ENCODE data around the gene C11orf65. TPM values are rescaled to one million over a fixed set of nuclear protein-coding genes. Genes with fewer than 3 reads are reported as not detected.

Gene C11orf65, protein sequence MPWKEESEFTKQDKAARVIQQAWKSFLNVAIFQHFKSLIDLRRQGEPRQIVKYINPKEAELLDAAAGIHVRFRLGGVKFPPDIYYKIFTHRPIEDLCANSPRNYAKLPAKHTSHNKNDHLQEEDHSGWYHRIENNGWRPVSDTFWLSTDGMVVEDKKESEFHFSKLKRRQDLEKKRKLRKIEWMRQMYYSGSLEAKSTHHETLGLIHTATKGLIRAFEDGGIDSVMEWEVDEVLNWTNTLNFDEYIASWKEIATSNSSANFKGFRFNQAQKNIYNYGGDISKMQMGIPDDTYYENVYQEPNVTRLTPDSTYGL
- total RNA-seq, result under 0.01 TPM in 2 replicates

DNA sequence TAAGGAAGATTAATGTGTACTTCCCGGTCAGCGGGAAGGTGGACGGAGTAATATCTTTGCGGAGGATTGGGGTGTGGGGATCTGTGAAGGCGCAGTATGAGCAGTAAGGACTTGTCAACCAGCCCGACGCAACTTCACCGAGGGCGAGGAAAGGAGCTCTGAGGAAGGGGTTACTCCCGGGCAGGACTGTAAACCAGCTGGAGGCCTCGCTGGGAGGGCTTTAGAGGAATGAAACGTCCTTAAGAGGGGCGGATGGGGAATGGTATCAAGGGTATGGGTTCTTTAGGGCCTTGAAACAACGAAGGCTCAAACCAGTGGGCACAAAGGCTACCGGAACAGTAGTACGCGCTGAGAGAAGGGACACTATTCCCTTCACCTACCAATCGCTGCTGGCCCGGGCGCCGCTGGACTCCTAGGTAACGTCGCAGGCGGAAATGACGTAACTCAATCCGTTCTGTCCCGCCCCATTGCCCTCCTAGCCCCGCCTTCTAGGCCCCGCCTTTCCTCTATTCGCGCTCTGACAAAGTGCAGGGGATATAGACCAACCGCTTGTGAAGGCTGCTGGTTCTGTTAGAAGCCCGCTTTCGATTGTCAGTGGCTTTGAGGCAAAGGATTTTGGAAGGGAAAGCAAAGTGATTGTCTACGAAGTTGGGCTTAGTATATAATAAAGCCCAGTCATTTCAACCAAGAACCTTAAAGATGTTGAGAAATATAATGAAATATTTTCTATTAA, at the start of gene C11orf65:
TSS of gene C11orf65 (minus strand) at position 439 of the 733 bp plus-strand sequence. CDS start 5,970 bp downstream, outside the sequence.
- DNase-seq (ENCODE audit: low read depth in 2 of 2), result peak; percentile 98 to 99

- DNase-seq (ENCODE audit: low read depth in 2 of 2), result no peak
Measured at GRCh38 chr11:108516125-108516524, 48.8 kb upstream of the C11orf65 start.

- DNase-seq (ENCODE audit: low read depth in 2 of 2), result no peak
Measured at GRCh38 chr11:108512708-108513107, 45.4 kb upstream of the C11orf65 start.

DNA sequence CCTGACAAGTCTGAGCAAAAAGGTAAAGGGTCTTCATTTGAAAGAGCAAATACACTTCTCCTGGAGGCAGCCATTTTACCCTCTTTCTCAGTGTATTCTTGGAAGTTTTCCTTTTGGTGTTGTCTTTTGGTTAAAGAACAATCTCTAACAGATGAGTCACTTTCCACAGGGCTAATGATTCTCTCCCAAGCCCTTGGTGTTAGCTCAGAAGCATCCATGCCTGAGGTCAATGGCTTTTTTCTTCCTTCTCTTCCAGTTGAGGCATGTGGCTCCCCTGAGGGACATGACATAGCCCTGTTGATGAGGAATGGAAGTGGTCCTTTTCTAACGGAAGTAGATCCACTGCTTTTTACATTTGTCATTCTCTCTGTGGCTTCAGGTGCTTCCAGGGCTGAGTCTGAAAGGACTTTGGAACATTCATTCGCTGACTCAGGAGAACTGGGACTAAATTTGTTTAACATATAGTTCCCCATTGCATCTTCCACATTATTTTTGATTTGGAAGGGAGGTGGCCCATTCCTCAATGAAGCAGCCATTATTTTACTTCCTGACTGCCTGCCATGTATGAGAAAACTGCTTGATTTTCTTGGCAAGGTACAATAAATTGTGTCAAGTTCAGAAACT, 44.6 kb upstream of the C11orf65 start:
- peak in 1 of 2 donors; percentile 4 for DNase-seq (ENCODE audit: low read depth in 2 of 2)

GRCh38 chr11:108508653-108509593, 41.6 kb upstream of the C11orf65 start:
- DNase-seq (ENCODE audit: low read depth in 2 of 2), result no peak

DNA sequence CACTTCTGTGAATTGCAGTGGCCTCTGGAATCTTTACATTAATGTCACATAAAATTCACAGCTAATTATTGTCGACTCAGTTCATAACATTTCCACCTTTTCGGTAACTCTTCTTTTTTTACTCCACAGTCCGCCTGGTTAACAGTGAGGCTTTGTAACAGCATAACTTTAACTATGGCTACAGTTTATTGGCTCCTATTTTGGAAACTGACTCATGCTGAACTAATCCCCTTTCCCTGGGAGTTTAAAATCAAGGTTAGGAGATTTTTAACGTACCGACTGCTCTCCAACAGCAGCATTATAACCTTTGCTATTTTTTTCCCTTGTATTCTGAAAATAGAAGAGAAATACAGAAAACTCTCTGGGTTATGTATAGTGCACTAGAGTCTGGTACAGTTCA, 34.1 kb upstream of the C11orf65 start:
- DNase-seq (ENCODE audit: low read depth in 2 of 2), result no peak

DNA sequence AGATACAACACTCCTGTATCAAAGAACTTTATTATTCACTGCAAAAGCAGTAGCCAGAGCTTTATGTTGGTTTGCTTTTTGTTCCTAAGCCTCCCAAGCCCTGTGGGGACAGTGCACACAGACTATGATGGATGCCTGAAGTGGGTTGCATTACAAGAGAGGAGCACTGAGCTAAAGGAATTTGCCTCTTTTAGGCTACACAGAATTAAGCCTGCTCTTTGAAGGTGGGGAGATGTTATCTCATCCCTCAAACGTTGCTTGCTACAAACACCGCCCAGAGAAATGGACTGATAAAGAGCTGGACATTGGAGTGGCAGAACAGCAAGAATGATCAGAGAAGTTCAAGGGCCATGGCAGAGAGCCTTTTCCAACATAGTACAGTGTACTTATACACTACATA, 33.4 kb upstream of the C11orf65 start:
- DNase-seq (ENCODE audit: low read depth in 2 of 2), result no peak

DNA sequence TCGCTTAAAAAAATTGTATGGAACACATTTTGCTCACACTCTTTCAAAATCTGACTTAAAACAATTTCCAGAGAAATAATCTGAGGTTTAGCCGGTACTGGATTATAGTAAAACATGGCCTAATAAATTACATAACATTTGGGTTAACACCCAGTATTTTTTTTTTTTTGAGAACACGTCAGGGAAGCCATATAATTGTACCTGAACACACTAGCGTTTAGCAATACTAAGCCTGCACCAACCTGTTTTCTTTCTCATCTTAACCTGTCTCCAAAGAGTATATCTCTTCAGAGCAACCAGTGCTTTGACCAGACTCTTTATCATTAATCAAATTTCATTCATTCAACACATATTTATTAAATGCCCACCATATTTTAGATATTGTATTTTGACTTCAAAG, 32.8 kb upstream of the C11orf65 start:
- no peak for DNase-seq (ENCODE audit: low read depth in 2 of 2)

DNA sequence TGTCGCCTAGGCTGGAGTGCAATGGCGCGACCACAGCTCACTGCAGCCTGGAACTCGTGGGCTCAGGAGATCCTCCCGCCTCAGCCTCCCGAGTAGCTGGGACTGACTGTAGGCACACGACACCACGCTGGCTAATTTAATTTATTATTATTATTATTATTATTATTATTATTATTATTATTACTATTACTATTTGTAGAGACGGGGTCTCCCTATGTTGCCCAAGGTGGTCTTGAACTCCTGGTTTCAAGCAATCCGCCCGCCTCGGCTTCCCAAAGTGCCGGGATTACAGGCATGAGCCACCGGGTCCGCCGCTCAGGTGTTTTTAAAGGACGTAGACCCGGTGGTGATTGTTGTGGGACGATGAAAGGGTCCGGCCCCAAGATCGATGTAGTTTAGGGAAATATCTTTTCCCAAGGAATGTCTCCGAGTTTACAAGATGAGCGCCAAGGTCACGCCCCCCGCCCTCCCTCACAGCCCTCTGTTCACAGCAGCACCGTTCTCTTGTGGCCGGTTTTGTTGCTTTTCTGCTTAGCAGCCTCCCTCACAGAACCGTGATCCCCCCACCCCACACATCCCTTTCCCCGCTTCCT, 31.6 kb upstream of the C11orf65 start:
- DNase-seq (ENCODE audit: low read depth in 2 of 2), result no peak

- peak; percentile 66 to 68 for DNase-seq (ENCODE audit: low read depth in 2 of 2)
Measured at GRCh38 chr11:108498046-108498815, 30.9 kb upstream of the C11orf65 start, which contains the start of gene POGLUT3. TSS of gene POGLUT3 (minus strand) at chr11:108498384. CDS start at chr11:108498366, 18 bp downstream.

- DNase-seq (ENCODE audit: low read depth in 2 of 2), result peak; percentile 96 to 99
Measured at GRCh38 chr11:108497317-108498045, 30.2 kb upstream of the C11orf65 start.

- DNase-seq (ENCODE audit: low read depth in 2 of 2), result peak; percentile 2 to 4
Measured at GRCh38 chr11:108496643-108497256, 29.4 kb upstream of the C11orf65 start.

- no peak for DNase-seq (ENCODE audit: low read depth in 2 of 2)
Measured at GRCh38 chr11:108495326-108495725, 28.0 kb upstream of the C11orf65 start.

- DNase-seq (ENCODE audit: low read depth in 2 of 2), result peak in 1 of 2 donors; percentile 38
Measured at GRCh38 chr11:108494182-108494581, 26.9 kb upstream of the C11orf65 start.

DNA sequence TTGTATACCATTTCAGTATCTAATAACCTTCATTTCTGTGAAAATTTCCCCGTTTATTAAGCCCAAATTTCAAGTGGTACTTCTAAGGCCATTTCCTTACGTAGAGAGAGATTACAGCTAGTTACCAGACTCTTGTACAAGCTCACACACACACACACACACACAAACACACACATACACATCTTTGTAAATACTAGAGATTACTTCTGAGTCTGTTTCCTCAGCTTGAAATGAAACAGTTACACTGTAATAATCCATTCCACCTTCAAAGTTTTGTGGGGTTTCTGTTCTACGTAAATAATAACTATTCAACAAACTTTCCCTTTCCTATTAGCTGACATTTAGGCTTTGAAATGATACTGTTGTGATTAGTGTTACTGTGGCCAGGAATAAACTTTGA, 24.6 kb upstream of the C11orf65 start:
- DNase-seq (ENCODE audit: low read depth in 2 of 2), result no peak

DNA sequence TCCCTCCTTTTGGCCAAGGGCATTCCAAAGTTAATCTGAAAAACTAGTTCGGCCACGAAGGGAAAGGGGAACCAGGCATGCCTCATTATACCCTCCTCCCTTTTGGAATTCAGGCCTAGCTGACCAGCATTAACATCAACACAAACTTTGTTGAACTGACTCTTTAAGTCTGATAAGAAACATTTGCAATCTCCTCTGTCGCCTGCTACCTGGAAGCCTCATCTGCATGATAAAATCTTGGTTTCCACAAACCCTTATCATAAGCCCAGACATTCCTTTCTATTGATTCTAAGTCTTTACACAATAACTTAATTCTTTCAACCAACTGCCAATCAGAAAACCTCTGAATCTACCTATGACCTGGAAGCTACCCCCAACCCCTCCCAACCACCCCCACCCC, 19.5 kb upstream of the C11orf65 start:
- DNase-seq (ENCODE audit: low read depth in 2 of 2), result no peak

GRCh38 chr11:108486331-108486730, 19.0 kb upstream of the C11orf65 start:
- DNase-seq (ENCODE audit: low read depth in 2 of 2), result no peak

GRCh38 chr11:108483163-108483562, 15.8 kb upstream of the C11orf65 start:
- DNase-seq (ENCODE audit: low read depth in 2 of 2), result no peak
